Tibial nerve (tissue), 3 donors: Measurements from ENCODE around the gene EFNB2.

ENCODE experiments used
- CTCF ChIP-seq, 5 experiments: fragments of 200-600 bp in 3 of 5; fragments of 450-650 bp in 2 of 5; sonication (generic) in 3 of 5; IDR thresholded peaks; one replicate each; pipeline ENCODE4 v1.5.1; 2016 to 2019; ENCODE audit warnings: antibody characterized with exemption in 5 of 5, mild to moderate bottlenecking in 3 of 5, moderate library complexity in 2 of 5
- POLR2A ChIP-seq, 2 donors: fragments of 450-650 bp; IDR thresholded peaks; one replicate each; pipeline ENCODE4 v1.6.1; 2017; ENCODE audit warnings: antibody characterized with exemption in 2 of 2, mild to moderate bottlenecking in 2 of 2, moderate library complexity in 2 of 2

GRCh38 chr13:106486287-106486686 lies 49.2 kb downstream of the EFNB2 start:
- TF ChIP-seq CTCF (IDR thresholded peaks at IDR 0.05): no peak
- TF ChIP-seq POLR2A (IDR thresholded peaks at IDR 0.05): no peak
